WTC11 (cell line): ENCODE results near the gene TGM2.

Experiments used
- CREB1 ChIP-seq: sonication (generic); formaldehyde crosslinking; IDR thresholded peaks from 2 replicates; pipeline ENCODE4 v1.8.0; 2023; ENCODE audit warnings: mild to moderate bottlenecking, missing genetic modification reagents
- NR3C1 ChIP-seq: sonication (generic); formaldehyde crosslinking; conservative IDR thresholded peaks from 2 replicates; pipeline ENCODE4 v1.8.1; 2023; ENCODE audit warnings: low read depth, mild to moderate bottlenecking, missing genetic modification reagents
- TF ChIP-seq, protein P1 (sequence below): sonication (generic); formaldehyde crosslinking; IDR thresholded peaks from 2 replicates; pipeline ENCODE4 v1.8.0; 2022; ENCODE audit warnings: missing genetic modification reagents
- TF ChIP-seq, protein P2 (sequence below): fragments of 200-600 bp; IDR thresholded peaks from 2 replicates; pipeline ENCODE4 v1.8.0; 2022; ENCODE audit warnings: antibody characterized with exemption
- TF ChIP-seq, protein P3 (sequence below): sonication (generic); formaldehyde crosslinking; conservative IDR thresholded peaks from 2 replicates; pipeline ENCODE4 v1.8.1; 2022; ENCODE audit warnings: mild to moderate bottlenecking, missing genetic modification reagents
- TF ChIP-seq, protein P4 (sequence below): sonication (generic); formaldehyde crosslinking; IDR thresholded peaks from 2 replicates; pipeline ENCODE4 v1.8.0; 2022; ENCODE audit warnings: mild to moderate bottlenecking, missing genetic modification reagents

DNA sequence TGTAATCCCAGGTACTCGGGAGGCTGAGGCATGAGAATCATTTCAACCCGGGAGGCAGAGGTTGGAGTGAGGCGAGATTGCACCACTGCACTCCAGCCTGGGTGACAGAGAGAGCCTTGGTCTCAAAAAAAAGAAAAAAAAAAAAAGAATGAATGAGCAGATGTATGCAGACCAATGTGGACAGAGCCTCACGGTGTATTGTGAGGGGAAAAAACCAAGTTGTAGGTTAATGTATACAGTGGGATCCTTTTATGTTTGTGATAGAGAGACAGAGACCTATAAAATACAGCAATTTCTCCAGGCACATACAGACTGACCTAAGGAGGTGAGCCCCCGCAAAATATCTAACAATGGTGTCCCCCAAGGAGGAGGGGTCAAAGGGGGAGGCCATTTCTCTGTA lies 11.7 kb downstream of the TGM2 start:
- TF ChIP-seq CREB1 (no peak), NR3C1 (no peak)
- TF ChIP-seq, protein P1, sequence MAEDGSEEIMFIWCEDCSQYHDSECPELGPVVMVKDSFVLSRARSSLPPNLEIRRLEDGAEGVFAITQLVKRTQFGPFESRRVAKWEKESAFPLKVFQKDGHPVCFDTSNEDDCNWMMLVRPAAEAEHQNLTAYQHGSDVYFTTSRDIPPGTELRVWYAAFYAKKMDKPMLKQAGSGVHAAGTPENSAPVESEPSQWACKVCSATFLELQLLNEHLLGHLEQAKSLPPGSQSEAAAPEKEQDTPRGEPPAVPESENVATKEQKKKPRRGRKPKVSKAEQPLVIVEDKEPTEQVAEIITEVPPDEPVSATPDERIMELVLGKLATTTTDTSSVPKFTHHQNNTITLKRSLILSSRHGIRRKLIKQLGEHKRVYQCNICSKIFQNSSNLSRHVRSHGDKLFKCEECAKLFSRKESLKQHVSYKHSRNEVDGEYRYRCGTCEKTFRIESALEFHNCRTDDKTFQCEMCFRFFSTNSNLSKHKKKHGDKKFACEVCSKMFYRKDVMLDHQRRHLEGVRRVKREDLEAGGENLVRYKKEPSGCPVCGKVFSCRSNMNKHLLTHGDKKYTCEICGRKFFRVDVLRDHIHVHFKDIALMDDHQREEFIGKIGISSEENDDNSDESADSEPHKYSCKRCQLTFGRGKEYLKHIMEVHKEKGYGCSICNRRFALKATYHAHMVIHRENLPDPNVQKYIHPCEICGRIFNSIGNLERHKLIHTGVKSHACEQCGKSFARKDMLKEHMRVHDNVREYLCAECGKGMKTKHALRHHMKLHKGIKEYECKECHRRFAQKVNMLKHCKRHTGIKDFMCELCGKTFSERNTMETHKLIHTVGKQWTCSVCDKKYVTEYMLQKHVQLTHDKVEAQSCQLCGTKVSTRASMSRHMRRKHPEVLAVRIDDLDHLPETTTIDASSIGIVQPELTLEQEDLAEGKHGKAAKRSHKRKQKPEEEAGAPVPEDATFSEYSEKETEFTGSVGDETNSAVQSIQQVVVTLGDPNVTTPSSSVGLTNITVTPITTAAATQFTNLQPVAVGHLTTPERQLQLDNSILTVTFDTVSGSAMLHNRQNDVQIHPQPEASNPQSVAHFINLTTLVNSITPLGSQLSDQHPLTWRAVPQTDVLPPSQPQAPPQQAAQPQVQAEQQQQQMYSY (CRISPR knock-in tag) = no peak
- TF ChIP-seq, protein P2, sequence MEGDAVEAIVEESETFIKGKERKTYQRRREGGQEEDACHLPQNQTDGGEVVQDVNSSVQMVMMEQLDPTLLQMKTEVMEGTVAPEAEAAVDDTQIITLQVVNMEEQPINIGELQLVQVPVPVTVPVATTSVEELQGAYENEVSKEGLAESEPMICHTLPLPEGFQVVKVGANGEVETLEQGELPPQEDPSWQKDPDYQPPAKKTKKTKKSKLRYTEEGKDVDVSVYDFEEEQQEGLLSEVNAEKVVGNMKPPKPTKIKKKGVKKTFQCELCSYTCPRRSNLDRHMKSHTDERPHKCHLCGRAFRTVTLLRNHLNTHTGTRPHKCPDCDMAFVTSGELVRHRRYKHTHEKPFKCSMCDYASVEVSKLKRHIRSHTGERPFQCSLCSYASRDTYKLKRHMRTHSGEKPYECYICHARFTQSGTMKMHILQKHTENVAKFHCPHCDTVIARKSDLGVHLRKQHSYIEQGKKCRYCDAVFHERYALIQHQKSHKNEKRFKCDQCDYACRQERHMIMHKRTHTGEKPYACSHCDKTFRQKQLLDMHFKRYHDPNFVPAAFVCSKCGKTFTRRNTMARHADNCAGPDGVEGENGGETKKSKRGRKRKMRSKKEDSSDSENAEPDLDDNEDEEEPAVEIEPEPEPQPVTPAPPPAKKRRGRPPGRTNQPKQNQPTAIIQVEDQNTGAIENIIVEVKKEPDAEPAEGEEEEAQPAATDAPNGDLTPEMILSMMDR = no peak
- TF ChIP-seq, protein P3, sequence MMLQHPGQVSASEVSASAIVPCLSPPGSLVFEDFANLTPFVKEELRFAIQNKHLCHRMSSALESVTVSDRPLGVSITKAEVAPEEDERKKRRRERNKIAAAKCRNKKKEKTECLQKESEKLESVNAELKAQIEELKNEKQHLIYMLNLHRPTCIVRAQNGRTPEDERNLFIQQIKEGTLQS (CRISPR knock-in tag) = no peak
- TF ChIP-seq, protein P4, sequence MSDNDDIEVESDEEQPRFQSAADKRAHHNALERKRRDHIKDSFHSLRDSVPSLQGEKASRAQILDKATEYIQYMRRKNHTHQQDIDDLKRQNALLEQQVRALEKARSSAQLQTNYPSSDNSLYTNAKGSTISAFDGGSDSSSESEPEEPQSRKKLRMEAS (CRISPR knock-in tag) = no peak
